Sigmoid colon (tissue), 4 donors: ENCODE measurements around the gene FBXO17.

Experiments used
- CTCF ChIP-seq, 4 experiments: fragments of 450-650 bp in 3 of 4; fragments of 200-600 bp in 1 of 4; IDR thresholded peaks; one replicate each; pipeline ENCODE4 v1.5.1; 2016 to 2019; ENCODE audit warnings: antibody characterized with exemption in 4 of 4, mild to moderate bottlenecking in 3 of 4, moderate library complexity in 2 of 4
- EP300 ChIP-seq, 4 donors: sonication (generic); formaldehyde crosslinking; IDR thresholded peaks; one replicate each; pipeline ENCODE4 v1.6.1; 2017; ENCODE audit warnings: antibody characterized with exemption in 4 of 4
- POLR2A ChIP-seq, 2 donors: fragments of 450-650 bp; IDR thresholded peaks; one replicate each; pipeline ENCODE4 v1.6.1; 2016; ENCODE audit warnings: antibody characterized with exemption in 2 of 2, mild to moderate bottlenecking in 2 of 2, moderate library complexity in 2 of 2

DNA sequence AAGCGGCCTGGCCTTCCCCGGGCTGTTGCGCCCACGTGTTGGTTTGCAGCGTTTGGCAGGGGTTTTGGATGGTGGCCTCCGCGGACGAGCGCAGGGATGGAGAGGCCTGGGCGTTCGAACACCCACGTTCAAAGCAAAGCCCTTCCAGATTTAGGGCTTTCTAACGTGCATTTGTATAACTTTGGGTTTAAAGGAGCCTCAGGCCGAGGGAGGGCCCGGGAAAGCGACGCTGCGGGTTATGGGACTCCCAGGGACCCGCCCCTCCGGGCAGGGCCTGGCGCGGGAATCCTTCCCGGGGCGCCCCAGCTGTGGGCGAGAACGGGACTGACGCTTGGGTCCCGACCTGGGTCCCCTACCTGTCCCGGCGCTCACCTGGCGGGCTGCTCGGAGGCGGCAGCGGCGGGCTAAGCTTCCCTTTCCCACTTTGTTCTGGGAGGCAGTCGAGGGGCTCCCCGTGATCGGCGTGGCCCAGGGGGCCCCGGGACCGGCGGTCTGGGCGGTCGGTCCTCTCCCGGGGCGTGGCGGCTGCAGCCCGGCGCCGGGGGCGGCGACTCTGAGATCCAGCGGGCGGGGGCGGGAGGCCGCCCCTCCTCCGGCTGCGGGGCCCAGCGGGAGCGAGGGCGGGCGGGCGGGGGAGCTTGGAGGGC is at the start of gene FBXO17:
- TF ChIP-seq EP300 (IDR thresholded peaks at IDR 0.05) (no peak), CTCF (IDR thresholded peaks at IDR 0.05) (no peak), POLR2A (IDR thresholded peaks at IDR 0.05) (peak in 1 of 2 donors; percentile 21)
